Neural cell (in vitro differentiated cells): ENCODE results near the gene MECP2. TPM values are rescaled to one million over a fixed set of nuclear protein-coding genes. Genes with fewer than 3 reads are reported as not detected.
"Not testable (repeated sequence)": the region's sequence is repeated elsewhere in the genome, so short reads cannot be mapped to it uniquely, and the experiment has no call there.

Source experiments
- H2AFZ ChIP-seq: fragments of 200-600, 300-800 bp; sonication (generic), shearing (Covaris generic); 2 replicates; pipeline ENCODE4 v1.6.0; 2014; ENCODE audit warnings: low read depth, mild to moderate bottlenecking, antibody characterized with exemption, low read length, moderate library complexity
- H3F3A ChIP-seq: fragments of 200-600 bp; shearing (Covaris generic); 2 replicates; pipeline ENCODE4 v1.6.1; 2016; ENCODE audit warnings: mild to moderate bottlenecking, moderate library complexity, mixed read lengths, antibody characterized with exemption, low read length; ENCODE audit not compliant: insufficient read depth, poor library complexity, severe bottlenecking
- H3K27ac ChIP-seq: fragments of 200-600, 300-800 bp; sonication (generic), shearing (Covaris generic); 2 replicates; pipeline ENCODE4 v1.5.1; 2014; ENCODE audit warnings: mild to moderate bottlenecking, low read length, moderate library complexity
- H3K27me3 ChIP-seq: fragments of 300-800, 200-600 bp; sonication (generic), shearing (Covaris generic); 2 replicates; pipeline ENCODE4 v1.6.0; 2014; ENCODE audit warnings: mild to moderate bottlenecking, low read depth, low read length, moderate library complexity; ENCODE audit not compliant: insufficient read depth
- H3K36me3 ChIP-seq: fragments of 300-800, 200-600 bp; sonication (generic), shearing (Covaris generic); 2 replicates; pipeline ENCODE4 v1.5.1; 2014; ENCODE audit warnings: mild to moderate bottlenecking, antibody characterized with exemption, low read length, moderate library complexity; ENCODE audit not compliant: insufficient read depth
- H3K4me2 ChIP-seq: fragments of 300-800, 200-600 bp; sonication (generic), shearing (Covaris generic); 2 replicates; pipeline ENCODE4 v1.6.0; 2014; ENCODE audit warnings: mild to moderate bottlenecking, low read length
- H3K4me3 ChIP-seq: fragments of 300-800, 200-600 bp; sonication (generic), shearing (Covaris generic); 2 replicates; pipeline ENCODE4 v1.5.1; 2014; ENCODE audit warnings: mild to moderate bottlenecking, low read length, moderate library complexity
- H3K79me2 ChIP-seq: fragments of 200-600 bp; shearing (Covaris generic); replicated peaks from 2 replicates; pipeline ENCODE4 v1.6.0; 2014; ENCODE audit warnings: mild to moderate bottlenecking, low read length, moderate library complexity; ENCODE audit not compliant: insufficient read depth
- H3K9ac ChIP-seq: fragments of 300-800, 200-600 bp; sonication (generic), shearing (Covaris generic); 2 replicates; pipeline ENCODE4 v1.6.1; 2016; ENCODE audit warnings: mild to moderate bottlenecking, low read length, mixed read lengths
- H3K9me2 ChIP-seq: fragments of 200-600 bp; shearing (Covaris generic); 2 replicates; pipeline ENCODE4 v1.6.1; 2016; ENCODE audit warnings: mild to moderate bottlenecking, low read length, mixed read lengths; ENCODE audit not compliant: insufficient read depth
- H3K9me3 ChIP-seq: fragments of 200-600, 300-800 bp; sonication (generic), shearing (Covaris generic); 2 replicates; pipeline ENCODE4 v1.6.1; 2016; ENCODE audit warnings: mild to moderate bottlenecking, mixed run types, low read length, moderate library complexity, mixed read lengths
- H4K20me1 ChIP-seq: fragments of 200-600 bp; shearing (Covaris generic); 2 replicates; pipeline ENCODE4 v1.6.1; 2016; ENCODE audit warnings: mild to moderate bottlenecking, mixed run types; ENCODE audit not compliant: insufficient read depth
- CTCF ChIP-seq: fragments of 450-650 bp; IDR thresholded peaks from 2 replicates; pipeline ENCODE4 v1.5.1; 2014; ENCODE audit warnings: antibody characterized with exemption, mild to moderate bottlenecking, moderate library complexity; ENCODE audit not compliant: poor library complexity, severe bottlenecking
- EP300 ChIP-seq: fragments of 450-650 bp; conservative IDR thresholded peaks from 2 replicates; pipeline ENCODE4 v1.6.1; 2014; ENCODE audit warnings: antibody characterized with exemption, mild to moderate bottlenecking, moderate library complexity; ENCODE audit not compliant: poor library complexity, severe bottlenecking
- EZH2 ChIP-seq: fragments of 200-600, 300-800 bp; shearing (Covaris generic), sonication (generic); IDR thresholded peaks from 2 replicates; pipeline ENCODE4 v1.6.1; 2014; ENCODE audit warnings: antibody characterized with exemption, low read length, borderline replicate concordance, mild to moderate bottlenecking; ENCODE audit not compliant: insufficient read depth, poor library complexity, severe bottlenecking
- MXI1 ChIP-seq: fragments of 450-650 bp; conservative IDR thresholded peaks from 2 replicates; pipeline ENCODE4 v1.6.1; 2014; ENCODE audit warnings: antibody characterized with exemption, mild to moderate bottlenecking; ENCODE audit not compliant: poor library complexity, severe bottlenecking
- POLR2AphosphoS5 ChIP-seq: IDR thresholded peaks from 2 replicates; pipeline ENCODE4 v1.6.1; 2012
- RAD21 ChIP-seq: fragments of 450-650 bp; conservative IDR thresholded peaks from 2 replicates; pipeline ENCODE4 v1.6.1; 2014; ENCODE audit warnings: antibody characterized with exemption, mild to moderate bottlenecking, moderate library complexity
- REST ChIP-seq: IDR thresholded peaks from 2 replicates; pipeline ENCODE4 v1.6.1; 2012; ENCODE audit warnings: borderline replicate concordance
- polyA minus RNA-seq: library from RNA; depleted of rRNA, polyadenylated mRNA; stranded (reverse); fragments of >200 nt; gene quantifications from 2 replicates; pipeline ENCODE4 v1.2.3, GENCODE V29; 2014
- polyA plus RNA-seq: library from polyadenylated mRNA; depleted of rRNA; stranded (reverse); fragments of >200 nt; gene quantifications from 2 replicates; pipeline ENCODE4 v1.2.3, GENCODE V29; 2014

Gene MECP2
- 14.5 and 36.1 TPM in 2 replicates for polyA plus RNA-seq
- 63.3 and 74.4 TPM in 2 replicates for polyA minus RNA-seq

GRCh38 chrX:154097589-154098541 lies at the start of gene MECP2:
TSS of gene MECP2 (minus strand) at chrX:154097717.
- Histone ChIP-seq H3K36me3 (no peaks in the 10 kb centered on the region), H4K20me1 (no peaks in the 10 kb centered on the region), H3K9ac (peak within 1 kb of the TSS; percentile 74), H3K9me2 (no peaks in the 10 kb centered on the region), H3K27me3 (no peaks in the 10 kb centered on the region), H3K9me3 (no peaks in the 10 kb centered on the region), H3K4me3 (peak within 1 kb of the TSS; percentile 76), H3K4me2 (peak within 1 kb of the TSS; percentile 73), H3K79me2 (peaks cover 33% of the 10 kb centered on the region), H3K27ac (peak within 1 kb of the TSS; percentile 85), H3F3A (no peaks in the 10 kb centered on the region), H2AFZ (peak within 1 kb of the TSS; percentile 56)
- no peak for TF ChIP-seq EP300
- peak; percentile 50 for TF ChIP-seq POLR2AphosphoS5

- not testable (repeated sequence) for H3F3A ChIP-seq, H3K9me2 ChIP-seq, H2AFZ ChIP-seq, H3K9ac ChIP-seq, H3K4me2 ChIP-seq, H3K27ac ChIP-seq, H4K20me1 ChIP-seq, H3K79me2 ChIP-seq, H3K27me3 ChIP-seq, H3K4me3 ChIP-seq, H3K9me3 ChIP-seq, H3K36me3 ChIP-seq
Observed at GRCh38 chrX:154144010-154144409, 46.5 kb upstream of the MECP2 start, which contains the start of gene OPN1LW. TSS of gene OPN1LW (plus strand) at chrX:154144243. CDS start at chrX:154144284, 41 bp downstream.

GRCh38 chrX:154142950-154143745 lies 45.6 kb upstream of the MECP2 start:
- Histone ChIP-seq H3K9me3 (no peaks in the 10 kb centered on the region), H3K4me2 (no peak overlapping the region), H3F3A (no peaks in the 10 kb centered on the region), H3K79me2 (no peaks in the 10 kb centered on the region), H2AFZ (no peak overlapping the region), H3K9me2 (no peaks in the 10 kb centered on the region), H3K9ac (no peak overlapping the region), H3K36me3 (no peaks in the 10 kb centered on the region), H3K4me3 (no peak overlapping the region), H3K27ac (no peak overlapping the region), H3K27me3 (no peaks in the 10 kb centered on the region), H4K20me1 (no peaks in the 10 kb centered on the region)
- no peak for TF ChIP-seq EZH2
- TF ChIP-seq MXI1 = no peak
- no peak for TF ChIP-seq RAD21
- no peak for TF ChIP-seq CTCF
- TF ChIP-seq POLR2AphosphoS5 = no peak
- TF ChIP-seq REST = no peak
